CD4-positive, alpha-beta T cell treated with Interleukin-4 for 4 hours (primary cell): ENCODE measurements around the gene ESPL1.

ENCODE experiments used
- DNase-seq: peaks from one replicate; pipeline ENCODE4 v3.0.0-alpha.2; 2020

Gene ESPL1

DNA sequence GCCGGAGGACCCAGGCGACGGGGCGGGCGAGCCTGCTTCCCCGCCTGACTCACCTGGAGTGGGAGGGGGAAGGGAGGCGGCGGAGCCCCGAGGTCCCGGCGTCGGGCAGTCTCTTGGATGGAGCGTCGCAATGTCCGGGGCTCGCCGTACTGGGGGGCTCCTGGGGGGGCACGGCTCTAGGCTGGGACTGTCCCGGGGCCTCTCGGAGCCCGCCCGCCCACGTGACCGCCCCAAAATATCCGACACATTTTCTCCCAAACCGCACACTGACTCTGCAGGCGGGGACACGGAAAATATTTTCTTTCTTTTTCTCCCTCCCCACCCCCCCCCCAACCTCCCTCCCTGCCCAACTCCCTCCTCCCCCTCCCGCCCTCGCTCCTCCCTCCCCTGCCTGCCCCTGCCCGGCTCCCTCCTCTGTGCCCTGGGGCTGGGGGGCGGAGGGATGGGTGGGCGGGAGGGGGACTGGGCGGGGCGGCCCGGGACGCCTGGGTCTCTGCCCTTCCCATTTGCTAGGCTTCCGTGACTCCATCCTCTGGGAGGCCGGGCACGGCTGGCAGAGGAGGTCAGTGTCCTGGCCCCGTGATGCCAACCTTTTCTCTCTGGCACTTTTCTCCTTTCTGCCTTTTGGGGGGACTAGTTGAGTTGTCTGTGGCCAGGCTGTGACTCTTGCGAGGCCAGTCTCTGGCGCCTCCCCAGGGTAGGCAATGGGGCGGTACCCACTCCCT is 36.0 kb upstream of the ESPL1 start, which contains the start of gene RARG:
Gene RARG, minus strand, starts transcription at position 289 of the 725 bp plus-strand sequence. CDS start 4,664 bp downstream, outside the sequence.
- DNase-seq = peak; percentile 70

DNA sequence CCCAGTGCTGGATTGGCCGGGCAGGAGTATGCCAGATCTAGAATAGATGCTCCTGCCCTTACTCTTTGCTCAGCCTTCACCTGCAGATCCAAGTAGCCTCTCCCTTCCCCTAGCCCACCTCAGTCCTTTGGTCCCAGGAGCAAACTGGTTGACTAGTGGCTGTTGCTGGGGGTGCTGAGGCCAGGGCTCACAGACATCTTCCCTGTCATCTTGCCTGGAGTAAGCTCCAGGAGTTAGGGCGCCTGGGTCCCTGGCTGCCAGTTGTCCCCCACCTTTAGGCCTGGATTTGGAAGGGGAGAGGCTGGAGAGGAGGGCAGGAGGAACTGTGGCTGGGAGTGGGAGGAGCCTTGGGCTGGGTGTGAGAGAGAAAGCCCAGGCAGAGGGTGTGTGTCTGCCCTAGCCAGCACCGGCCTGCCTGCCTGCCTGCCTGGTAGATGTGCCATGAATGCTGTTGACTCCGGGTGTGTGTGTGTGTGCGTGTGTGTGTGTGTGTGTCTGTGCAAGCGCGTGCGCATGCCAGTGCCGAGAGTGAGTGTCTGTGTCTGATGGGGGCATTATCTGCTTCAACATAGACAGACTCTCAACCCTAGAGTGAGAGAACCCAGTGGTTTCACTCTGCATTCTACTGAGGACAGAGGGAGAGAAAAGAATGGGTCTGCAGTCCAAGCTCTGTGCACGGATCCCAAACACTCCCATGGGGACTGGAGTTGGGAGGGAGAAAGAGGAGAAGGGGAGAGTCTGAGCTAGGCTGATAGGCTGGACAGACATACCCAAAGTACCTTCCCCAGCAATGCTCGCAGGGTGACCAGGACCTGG is 35.2 kb upstream of the ESPL1 start:
- peak; percentile 57 for DNase-seq

DNA sequence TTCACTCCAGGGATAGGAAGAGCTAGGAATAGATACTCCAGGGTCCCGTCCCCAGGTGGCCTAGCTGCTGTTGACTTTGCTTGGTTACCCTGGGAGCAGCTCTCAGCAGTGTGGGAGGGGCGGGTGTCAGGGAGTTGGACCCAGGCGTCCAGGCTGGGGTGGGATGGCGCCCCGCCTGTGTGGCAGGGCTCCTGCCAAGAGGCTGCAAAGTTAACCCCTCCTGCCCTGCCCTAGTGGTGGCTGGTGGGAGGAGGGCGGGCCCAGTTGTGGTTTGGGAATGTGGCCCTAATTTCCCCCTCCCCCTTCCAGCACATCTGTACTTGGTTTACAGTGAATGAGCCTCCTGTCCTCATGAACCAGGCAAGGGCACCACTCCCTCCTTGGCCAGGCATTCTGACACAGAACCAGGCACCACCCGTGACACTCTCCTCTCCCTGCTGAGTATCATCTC is 34.4 kb upstream of the ESPL1 start:
- no peak for DNase-seq

DNA sequence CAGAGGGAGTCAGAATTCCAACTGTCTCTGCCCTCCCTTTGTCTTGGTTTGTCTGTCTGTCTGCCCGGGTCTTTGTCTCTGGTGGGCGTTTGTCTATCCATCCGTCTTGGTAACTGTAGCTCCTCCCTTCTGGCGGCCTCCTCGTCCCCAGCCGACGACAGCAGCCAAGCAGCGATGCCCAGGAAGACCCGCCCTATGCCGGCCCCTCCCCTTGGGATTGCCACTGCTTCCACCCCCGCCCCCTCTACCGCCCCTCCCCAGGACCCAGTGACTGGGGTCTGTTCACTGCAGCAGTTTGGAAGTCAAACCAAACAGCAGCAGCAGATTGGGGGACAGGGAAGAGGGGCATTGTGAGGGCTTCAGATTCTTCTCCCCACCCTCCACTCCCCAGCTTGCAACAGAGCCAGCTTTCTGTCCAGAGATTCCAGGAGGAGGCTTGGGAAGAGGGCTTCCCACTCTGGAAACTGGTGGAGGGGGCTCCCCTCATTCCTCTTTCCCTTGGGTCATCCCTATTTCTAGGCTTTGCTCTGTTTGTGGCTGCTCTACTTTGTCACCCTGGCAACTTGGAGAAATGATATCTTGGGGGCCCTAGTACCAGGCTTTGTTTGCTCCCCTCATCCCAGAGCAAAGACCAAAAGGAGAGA is 33.7 kb upstream of the ESPL1 start:
- no peak for DNase-seq

DNA sequence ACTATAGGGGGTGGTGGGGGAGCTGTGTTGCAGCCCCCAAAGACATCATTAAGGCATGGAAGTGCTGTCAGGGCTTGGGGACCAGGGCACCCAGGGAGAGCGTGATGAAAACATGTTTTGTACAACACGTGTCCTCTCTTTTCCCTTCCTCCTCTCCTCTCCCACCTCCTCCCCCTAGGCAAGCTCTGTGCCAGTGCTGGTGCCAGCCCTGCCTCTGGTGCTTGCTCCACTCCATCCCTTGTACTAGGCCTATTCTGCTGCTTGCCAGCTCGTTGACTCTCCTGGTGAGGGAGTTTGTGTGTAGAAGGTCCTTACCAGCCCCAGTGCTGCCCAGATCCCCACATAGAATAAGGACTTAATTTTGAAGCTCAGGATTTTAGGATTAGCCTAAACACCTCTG is 32.9 kb upstream of the ESPL1 start:
- DNase-seq = no peak

DNA sequence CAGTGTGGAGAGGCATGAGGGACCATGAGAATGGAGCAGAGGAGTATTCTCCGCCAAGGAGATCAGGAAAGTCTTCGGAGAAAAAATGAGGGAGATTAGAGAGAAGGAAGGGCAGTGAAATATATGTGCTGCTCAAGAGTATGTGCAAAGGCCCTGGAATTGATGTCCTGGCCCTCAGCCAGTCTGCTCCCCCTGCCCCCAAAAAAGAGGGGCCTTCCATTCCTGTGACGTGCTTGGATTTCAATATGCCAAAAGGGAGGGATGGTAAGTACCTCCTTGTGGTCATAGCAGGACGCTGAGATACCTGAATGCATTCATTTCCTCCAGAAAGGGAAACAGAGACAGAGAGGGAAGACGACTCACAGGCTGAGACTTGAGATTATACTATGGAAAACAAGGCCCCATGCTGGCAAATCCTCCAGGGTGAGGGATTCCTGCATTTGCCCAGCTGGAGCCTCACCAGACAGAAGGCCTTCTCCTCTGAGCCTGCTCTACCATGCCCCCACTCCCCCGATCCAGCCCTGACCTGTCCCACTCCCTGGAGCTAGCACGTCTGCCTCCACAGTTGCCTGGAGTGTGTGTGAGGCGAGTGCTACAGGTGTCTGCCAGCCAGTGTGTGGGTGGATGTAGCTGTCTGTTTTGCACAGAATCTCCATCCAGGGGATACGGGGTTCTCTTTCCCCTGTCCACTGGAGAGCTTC is 32.2 kb upstream of the ESPL1 start:
- no peak for DNase-seq

DNA sequence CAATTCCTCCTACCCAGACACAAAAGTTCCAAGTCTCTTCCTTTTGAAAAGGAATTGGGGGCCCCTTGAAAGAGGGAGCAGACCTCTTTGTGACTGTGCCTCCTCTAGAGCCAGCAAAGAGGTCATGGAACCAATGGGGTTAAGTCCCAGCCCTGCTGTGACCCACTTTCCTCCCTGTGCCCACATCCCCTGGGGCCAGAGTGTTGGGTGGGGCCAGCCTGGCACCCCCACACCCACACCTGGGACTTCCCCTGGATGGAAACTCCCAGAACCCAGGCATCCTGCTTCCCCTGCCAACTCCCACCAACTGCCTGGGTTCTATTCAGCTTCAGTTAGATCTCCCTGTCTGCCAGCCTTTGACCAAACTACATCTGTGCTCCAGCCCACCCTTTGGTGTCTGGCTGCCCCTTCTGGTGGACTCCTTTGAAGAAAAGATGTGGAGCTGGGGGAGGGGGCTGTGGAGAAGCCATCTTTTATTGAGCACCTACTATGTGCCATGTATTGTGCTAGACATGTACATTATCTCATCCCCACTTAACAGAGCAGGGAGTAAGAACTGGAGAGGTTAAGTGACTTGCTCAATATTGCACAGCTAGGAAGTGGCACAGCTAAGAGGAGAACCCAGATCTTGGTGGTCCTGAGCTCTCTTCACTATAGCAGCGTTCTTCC is 31.5 kb upstream of the ESPL1 start:
- DNase-seq = peak; percentile 73

DNA sequence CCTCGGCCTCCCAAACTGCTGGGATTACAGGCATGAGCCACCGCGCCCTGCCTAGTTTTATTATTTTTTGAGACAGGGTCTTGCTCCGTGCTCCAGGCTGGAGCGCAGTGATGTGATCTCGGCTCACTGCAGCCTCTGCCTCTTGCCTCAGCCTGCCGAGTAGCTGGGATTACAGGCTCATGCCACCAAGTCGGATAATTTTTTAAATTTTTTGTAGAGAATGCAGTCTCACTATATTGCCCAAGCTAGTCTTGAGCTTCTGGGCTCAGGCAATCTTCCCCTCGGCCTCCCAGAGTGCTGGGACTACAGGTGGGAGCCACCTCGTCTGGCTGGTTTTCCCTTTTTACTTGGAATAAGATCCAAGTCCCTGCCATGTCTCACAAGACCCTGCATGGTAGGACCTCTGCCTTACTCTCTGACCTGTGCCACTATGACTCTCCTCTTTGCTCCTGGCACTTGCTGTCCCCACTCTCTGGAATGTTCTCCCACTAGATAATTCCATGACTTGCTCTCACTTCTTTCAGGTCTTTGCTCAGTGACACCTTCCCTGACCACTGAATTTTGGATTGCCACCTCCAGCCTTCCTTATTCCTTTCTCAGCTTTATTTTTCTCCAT is 28.3 kb upstream of the ESPL1 start:
- no peak for DNase-seq

DNA sequence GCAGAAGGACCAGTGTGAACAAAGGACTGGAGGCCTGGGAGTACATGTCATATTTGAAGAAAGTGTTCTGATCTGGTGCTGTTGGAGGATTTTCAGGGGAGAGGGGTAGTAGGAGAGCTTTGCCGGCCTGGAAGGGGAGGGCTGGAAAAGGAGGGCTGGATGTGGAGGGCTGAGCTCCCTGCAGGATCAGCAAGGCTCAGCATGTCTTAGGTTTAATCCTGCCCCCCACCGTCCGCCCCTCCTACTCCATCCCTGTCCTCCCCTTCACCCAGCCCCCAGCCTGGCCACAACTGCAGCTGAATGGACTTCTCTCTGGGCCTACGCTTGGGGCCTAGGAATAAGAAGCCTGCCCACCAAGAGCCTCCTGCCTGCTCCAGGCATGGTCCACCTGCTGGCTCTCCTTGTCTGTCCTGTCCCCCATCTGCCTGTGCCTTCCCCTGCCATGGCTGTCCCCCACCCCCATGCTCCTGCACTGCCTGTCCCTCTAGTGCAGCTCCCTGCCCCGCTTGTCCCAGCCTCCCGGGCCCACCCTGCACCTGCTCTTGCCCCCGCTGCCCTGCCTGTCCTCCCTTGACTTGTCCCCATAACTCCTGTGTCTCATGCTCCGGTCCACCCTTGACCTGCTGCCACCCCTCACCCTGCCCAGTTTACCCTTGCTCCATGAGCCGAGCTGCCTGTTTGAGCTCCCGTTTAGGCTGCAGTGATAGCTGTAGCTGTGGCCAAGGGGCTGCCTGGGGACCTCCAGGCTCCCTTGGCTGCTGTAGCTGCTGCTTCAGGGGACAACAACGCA is 26.3 kb upstream of the ESPL1 start:
- no peak for DNase-seq

DNA sequence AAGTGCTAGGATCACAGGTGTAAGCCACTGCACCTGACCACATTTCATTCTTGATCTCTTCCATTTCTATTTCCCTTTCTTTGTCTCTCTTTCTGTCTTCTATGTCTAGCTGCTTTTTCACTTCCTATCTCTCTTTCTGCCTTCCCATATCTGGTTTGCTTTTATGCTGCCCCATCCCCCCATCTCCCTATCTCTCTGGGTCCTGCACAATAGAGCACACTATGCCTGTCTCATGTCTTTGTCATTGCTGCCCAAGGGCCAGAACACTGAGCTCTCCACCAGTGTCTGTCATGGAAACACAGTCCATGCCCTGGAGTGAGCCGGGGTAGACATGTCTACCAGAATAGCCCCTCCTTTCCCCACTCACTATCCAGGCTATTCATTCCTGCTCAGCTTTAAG is 23.8 kb upstream of the ESPL1 start:
- DNase-seq = no peak

DNA sequence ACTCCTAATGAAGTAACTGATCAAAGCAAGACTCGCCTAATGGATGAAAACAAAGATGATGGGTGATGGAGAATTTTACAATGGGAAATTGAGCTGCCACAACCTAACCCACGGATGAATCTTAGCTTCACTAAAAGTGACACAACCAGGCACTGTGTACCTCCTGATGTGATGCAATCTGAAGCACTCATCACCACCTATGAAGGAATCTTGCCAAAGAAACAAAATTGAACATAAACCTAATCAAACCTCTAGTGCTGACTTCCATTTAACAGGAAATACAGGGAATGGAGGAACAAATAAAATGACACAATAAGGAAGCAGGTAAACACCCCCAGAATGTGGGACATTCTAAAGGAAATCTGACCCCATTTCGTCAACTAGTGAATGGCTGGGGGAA is 22.8 kb upstream of the ESPL1 start:
- no peak for DNase-seq

DNA sequence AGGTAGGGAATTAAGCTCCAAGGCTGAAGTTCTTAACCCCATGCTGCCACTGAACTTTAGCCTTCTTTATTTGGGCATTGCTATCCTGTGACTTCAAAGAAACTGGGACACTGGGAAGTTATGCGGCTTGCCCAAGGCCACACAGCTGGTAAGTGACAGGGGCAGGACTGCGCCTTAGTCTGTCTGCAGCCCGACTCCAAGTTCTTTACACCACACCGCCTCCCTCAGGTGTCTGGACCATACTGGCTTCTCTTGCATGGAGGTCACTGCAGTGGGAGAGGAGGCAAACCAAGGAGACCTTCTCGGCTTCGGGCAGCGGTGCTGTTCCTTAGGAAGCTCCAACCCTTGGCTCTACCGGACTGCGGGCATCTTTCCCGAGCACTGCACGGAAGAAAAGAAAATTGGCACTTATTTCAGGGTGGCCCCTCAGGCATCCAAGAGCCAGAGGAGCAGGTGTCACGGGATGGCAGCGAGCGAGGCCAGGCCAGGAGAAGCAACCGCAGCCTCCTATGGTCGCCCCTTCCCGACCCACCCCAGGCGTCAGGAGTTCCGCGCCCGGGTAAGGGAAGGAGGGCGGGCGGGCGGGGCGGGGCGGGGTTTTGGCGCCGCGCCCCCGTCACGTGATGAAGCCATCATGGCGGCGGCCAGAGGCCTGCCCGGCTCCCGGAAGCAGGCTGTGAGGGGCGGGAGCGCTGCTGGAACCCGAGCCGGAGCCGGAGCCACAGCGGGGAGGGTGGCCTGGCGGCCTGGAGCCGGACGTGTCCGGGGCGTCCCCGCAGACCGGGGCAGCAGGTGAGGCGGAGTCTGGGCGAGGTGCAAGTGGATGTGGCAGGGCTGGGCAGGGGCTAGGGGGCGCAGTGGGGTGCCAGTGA is 16.4 kb upstream of the ESPL1 start:
- DNase-seq = peak; percentile 69

DNA sequence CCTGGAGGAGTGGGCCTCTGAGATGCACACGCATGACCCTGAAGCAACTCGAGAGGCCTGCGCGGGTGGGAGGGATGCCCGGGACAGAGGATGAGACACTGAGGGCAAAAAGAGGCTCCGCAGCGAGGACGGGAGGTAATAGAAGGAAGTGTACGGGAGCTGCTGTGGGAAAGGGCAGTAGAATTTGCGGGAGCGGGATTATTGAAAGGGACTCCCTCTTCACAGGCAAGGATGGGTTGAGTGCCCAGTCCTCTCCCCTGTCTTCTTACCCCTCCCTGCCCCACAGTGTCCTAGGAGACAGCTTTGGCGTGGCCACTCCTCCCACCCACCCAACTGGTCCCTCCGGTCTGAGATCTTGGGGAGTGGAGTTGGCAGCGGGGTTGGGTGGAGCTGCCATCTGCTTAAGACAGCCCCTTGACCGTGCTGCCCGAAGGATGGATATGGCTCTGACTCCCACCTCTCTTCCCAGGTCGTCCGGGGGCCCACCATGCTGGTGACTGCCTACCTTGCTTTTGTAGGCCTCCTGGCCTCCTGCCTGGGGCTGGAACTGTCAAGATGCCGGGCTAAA is 15.7 kb upstream of the ESPL1 start:
- DNase-seq = no peak

DNA sequence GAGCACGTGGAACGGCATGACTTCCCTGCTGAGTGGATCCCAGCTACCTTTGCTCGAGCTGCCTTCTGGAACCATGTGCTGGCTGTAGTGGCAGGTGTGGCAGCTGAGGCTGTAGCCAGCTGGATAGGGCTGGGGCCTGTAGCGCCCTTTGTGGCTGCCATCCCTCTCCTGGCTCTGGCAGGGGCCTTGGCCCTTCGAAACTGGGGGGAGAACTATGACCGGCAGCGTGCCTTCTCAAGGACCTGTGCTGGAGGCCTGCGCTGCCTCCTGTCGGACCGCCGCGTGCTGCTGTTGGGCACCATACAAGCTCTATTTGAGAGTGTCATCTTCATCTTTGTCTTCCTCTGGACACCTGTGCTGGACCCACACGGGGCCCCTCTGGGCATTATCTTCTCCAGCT is 14.8 kb upstream of the ESPL1 start:
- DNase-seq = no peak

DNA sequence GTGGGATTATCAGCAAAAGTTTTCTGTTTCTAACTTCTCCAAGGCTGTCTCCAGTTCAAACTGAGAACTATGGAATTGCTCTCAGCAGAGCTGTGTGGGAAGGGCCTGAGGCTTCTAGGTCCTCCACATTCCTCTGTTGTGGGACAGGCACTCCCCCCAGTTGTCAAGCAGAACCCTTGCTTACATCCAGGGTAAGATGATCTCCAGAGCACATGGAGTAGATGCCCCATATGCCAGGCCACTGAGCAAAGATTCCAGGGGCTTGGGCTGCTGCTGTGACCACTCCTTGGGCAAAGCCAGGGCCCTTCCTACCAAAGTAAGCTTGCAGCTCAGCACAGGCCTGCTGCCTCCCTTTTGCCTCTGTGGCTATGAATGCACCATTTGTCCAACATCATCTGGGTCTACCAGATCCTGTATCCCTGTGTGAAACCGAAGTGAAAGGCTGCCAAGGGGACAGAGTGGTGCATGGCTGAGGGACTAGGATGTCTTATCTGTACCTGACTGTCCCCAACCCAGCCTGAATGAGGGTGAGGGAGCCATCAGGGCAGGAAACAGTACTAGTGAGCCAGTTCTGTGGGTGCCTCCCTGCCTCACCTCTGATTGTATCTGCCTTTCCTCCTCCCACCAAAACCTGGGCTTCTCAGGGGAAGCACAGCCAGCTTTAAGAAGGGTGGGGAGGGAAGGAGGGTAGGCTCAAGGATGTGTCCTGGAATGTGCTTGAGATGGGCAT is 13.1 kb upstream of the ESPL1 start:
- DNase-seq = no peak

DNA sequence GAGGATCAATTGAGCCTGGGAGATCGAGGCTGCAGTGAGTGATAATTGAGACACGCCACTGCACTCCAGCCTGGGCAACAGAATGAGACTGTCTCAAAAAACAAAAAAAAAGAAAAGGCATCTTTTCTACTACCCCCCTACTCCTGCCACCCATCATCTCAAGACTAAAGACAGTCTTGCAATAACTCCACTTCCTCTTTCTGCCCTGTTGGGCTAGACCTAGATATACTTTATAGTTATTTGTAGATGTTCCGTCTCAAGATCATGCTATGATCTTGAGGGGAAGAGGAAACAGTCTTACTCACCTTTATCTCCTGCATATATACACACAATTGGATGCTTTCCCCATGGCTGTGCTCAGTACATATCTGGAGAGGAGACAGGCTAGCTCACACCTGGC is 12.1 kb upstream of the ESPL1 start:
- no peak for DNase-seq

DNA sequence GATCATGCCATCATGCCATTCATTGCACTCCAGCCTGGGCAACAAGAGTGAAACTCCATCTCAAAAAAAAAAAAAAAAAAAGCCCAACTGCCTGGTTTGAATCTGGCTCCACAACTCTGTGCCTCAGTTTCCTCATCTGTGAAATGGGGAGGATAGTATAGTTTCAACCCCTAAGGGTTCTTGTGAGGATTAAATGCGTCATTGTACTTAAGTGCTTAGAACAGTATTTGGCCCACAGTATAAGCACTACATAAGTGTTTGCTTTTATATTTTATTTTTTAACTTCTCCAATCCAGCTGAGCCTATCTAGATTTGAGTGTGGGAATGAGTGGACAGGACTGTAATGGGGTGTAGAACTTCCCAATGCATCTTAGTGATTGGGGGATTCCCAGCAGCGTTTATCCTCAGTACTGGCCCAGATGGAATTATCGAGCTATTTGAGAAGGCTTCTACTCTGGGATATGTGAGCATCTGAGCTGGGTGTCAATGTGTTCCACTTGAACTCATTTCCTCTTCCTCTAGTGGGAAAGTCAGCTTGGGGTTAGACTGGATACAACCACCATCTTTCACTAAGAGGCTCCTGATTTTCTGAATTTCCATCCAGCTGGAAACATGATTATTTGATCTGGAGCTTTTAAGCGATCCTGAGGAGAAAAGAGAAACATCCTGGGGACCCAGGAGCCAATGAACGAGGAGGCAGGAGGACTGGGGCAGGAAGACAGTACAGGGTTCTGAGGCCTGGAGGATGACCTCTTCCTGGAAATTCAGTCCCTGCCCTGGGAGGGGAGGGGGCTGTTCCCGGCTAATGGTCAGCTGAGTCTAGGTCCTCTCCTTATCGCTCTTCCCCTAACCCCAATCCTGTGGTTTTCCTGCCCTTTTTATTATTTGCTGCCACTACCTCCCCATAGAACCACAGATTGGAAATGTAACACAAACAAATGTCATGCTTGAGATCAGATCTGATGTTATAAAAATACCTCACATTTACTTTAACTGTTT is 9.3 kb upstream of the ESPL1 start:
- DNase-seq = no peak

DNA sequence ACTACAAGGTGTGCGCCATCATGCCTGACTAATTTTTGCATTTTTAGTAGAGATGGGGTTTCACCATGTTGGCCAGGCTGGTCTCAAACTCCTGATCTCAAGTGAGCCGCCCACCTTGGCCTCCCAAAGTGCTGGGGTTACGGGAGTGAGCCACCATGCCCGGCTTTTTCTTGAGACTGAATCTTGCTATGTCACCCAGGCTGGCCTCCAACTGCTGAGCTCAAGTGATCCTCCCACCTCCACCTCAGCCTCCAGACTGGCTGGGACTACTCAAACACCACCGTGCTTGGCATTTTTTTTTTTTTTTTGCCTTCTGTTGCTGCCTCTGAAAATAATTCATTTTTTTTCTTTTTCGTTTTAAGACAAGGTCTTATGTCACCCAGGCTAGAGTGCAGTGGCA is 8.2 kb upstream of the ESPL1 start:
- no peak for DNase-seq
